Measurements from ENCODE around the gene ZNF148.
"Not testable (repeated sequence)": the region's sequence is repeated elsewhere in the genome, so short reads cannot be mapped to it uniquely, and the experiment has no call there.

Gene ZNF148

GRCh38 chr3:125403789-125404188, 28.7 kb upstream of the ZNF148 start:
- no peak for DNase-seq (ENCODE audit: low read depth)
- TF ChIP-seq CTCF (conservative IDR thresholded peaks at IDR 0.05; ENCODE audit: control insufficient read depth, insufficient read depth, low read depth, low read length): no peak
- no peak overlapping the region for H3K4me3 ChIP-seq (ENCODE audit: control insufficient read depth, low read depth, low read length)

GRCh38 chr3:125402639-125403038, 27.5 kb upstream of the ZNF148 start:
- H3K4me3 ChIP-seq (ENCODE audit: control insufficient read depth, low read depth, low read length): no peak overlapping the region
- no peak for TF ChIP-seq CTCF (conservative IDR thresholded peaks at IDR 0.05; ENCODE audit: control insufficient read depth, insufficient read depth, low read depth, low read length)
- DNase-seq (ENCODE audit: low read depth): no peak

- peak; percentile 4 for DNase-seq (ENCODE audit: low read depth)
- TF ChIP-seq CTCF (conservative IDR thresholded peaks at IDR 0.05; ENCODE audit: control insufficient read depth, insufficient read depth, low read depth, low read length): no peak
- no peak overlapping the region for H3K4me3 ChIP-seq (ENCODE audit: control insufficient read depth, low read depth, low read length)
These were observed 26.3 kb upstream of the ZNF148 start for GRCh38 chr3:125401402-125401801.

- TF ChIP-seq CTCF (conservative IDR thresholded peaks at IDR 0.05; ENCODE audit: control insufficient read depth, insufficient read depth, low read depth, low read length): no peak
- DNase-seq (ENCODE audit: low read depth): no peak
- no peak overlapping the region for H3K4me3 ChIP-seq (ENCODE audit: control insufficient read depth, low read depth, low read length)
These were observed 23.8 kb upstream of the ZNF148 start for GRCh38 chr3:125398952-125399351.

GRCh38 chr3:125395091-125395490, 20.0 kb upstream of the ZNF148 start:
- DNase-seq (ENCODE audit: low read depth): no peak
- TF ChIP-seq CTCF (conservative IDR thresholded peaks at IDR 0.05; ENCODE audit: control insufficient read depth, insufficient read depth, low read depth, low read length): no peak
- H3K4me3 ChIP-seq (ENCODE audit: control insufficient read depth, low read depth, low read length): no peak overlapping the region

- no peak for TF ChIP-seq CTCF (conservative IDR thresholded peaks at IDR 0.05; ENCODE audit: control insufficient read depth, insufficient read depth, low read depth, low read length)
- DNase-seq (ENCODE audit: low read depth): peak; percentile 69
- H3K4me3 ChIP-seq (ENCODE audit: control insufficient read depth, low read depth, low read length): no peak overlapping the region
These were observed 19.3 kb upstream of the ZNF148 start for GRCh38 chr3:125394406-125394805.

GRCh38 chr3:125389282-125389681, 14.2 kb upstream of the ZNF148 start:
- no peak overlapping the region for H3K4me3 ChIP-seq (ENCODE audit: control insufficient read depth, low read depth, low read length)
- no peak for DNase-seq (ENCODE audit: low read depth)
- no peak for TF ChIP-seq CTCF (conservative IDR thresholded peaks at IDR 0.05; ENCODE audit: control insufficient read depth, insufficient read depth, low read depth, low read length)

- DNase-seq (ENCODE audit: low read depth): not testable (repeated sequence)
These were observed 13.2 kb upstream of the ZNF148 start for GRCh38 chr3:125388369-125388768.

More at GRCh38 chr3:125388369-125388768, 13.2 kb upstream of the ZNF148 start:
- H3K4me3 ChIP-seq (ENCODE audit: control insufficient read depth, low read depth, low read length): not testable (repeated sequence)
